Measurements from ENCODE around the gene ZHX3.

DNA sequence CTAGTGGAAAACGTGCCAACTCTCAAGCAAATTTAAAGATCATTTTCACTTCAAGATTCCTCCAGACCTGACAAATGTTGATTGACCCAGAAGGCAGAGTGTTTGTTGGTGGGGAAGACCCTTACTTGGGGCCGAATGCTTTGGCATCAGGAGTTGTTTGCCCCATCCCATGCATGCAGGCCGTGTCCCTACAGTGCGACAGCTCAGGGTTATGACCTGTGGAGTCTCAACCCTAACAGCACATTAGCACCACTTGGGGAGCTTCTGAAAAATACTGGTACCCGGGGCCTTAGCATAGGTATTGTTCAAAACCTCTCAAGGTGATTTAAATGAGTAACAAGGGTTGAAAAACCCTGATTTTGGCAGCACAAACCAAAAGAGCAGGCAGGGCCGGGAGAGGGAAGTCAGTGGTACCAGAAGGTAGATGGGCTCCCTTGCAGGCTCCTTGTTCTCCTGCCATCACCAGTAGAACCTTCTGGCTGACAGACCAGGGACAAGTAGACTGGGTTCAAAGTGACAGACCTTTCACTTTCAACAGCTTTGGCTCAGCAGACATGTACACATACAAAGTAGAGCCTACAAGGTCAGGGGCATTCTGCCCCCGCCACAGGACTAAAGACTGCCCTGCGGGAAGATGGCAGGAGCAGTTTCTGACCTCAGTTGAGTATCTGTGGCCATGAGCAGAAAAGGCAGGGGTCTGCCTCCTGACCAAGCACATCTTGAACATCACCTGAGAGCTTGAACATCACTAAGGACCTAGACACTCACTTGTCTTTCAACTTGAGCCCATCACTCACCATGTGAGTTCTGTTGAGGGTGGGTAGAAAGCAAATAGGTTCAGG lies 140.6 kb downstream of the ZHX3 start:
- no peak for TF ChIP-seq CTCF (conservative IDR thresholded peaks at IDR 0.05; ENCODE audit: low read depth, low read length)
- TF ChIP-seq RCOR1 (IDR thresholded peaks at IDR 0.05; ENCODE audit: insufficient replicate concordance, low read length) = no peak
- no peak for TF ChIP-seq CHD1 (IDR thresholded peaks at IDR 0.05; ENCODE audit: low read depth, low read length)
- no peak for TF ChIP-seq POLR2A (IDR thresholded peaks at IDR 0.05; ENCODE audit: low read depth, low read length)
